Measurements from ENCODE around the gene ST6GAL1. TPM values are rescaled to one million over a fixed set of nuclear protein-coding genes. Genes with fewer than 3 reads are reported as not detected.

ST6GAL1 gene
- total and polyA plus RNA-seq, 2 of the 13 experiments (the other 11 are each of a cell fraction or from before 2014, with no cell fraction given): 79.9 to 164 TPM

DNA sequence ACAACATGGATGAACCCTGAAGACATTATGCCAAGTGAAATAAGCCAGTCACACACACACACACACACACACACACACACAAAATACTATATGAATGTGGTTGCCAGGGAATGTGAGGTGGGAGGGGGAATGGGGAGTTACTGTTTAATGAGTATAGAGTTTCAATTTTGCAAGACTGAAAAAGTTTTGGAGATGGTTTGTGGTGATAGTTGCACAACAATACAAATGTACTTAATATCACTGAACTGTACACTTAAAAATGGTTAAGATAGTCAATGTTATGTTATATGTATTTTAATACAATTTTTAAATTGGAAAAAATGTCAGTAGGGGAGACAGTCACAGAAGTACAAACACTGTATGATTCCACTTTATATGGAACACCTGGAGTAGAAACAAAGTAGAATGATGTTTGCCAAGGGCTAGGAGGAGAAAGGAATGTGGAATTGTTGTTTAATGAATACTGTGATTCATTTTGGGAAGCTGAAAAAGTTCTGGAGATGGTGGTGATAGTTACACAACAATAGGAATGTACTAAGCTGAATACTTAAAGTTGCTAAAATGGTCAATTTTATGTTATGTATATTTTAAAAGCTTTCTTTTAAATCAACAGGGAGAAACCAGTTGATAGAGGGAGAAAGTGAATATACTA is 132.3 kb downstream of the ST6GAL1 start (continued):
- TF ChIP-seq ZNF550 (CRISPR knock-in tag; IDR thresholded peaks at IDR 0.05; ENCODE audit: borderline replicate concordance): no peak
- no peak for TF ChIP-seq ZNF775 (CRISPR knock-in tag; IDR thresholded peaks at IDR 0.05; ENCODE audit: borderline replicate concordance)
- no peak for TF ChIP-seq ZNF460 (CRISPR knock-in tag; IDR thresholded peaks at IDR 0.05; ENCODE audit: borderline replicate concordance)
- no peak for TF ChIP-seq JUN (CRISPR knock-in tag; IDR thresholded peaks at IDR 0.05)
- no peak for TF ChIP-seq ZKSCAN5 (CRISPR knock-in tag; IDR thresholded peaks at IDR 0.05)
- TF ChIP-seq SP2 (CRISPR knock-in tag; IDR thresholded peaks at IDR 0.05): no peak
- TF ChIP-seq FOXP1 (IDR thresholded peaks at IDR 0.05): no peak
- no peak for TF ChIP-seq FOXP1 (CRISPR knock-in tag; IDR thresholded peaks at IDR 0.05)
- TF ChIP-seq SUZ12 (IDR thresholded peaks at IDR 0.05; ENCODE audit: low read depth, low read length): no peak
- no peak for TF ChIP-seq ZNF510 (CRISPR knock-in tag; IDR thresholded peaks at IDR 0.05; ENCODE audit: low read depth)
- TF ChIP-seq CREB1 (IDR thresholded peaks at IDR 0.05): no peak
- TF ChIP-seq CREB1 (CRISPR knock-in tag; IDR thresholded peaks at IDR 0.05): peak; percentile 33; the same call in 1 of the 2 replicates
- TF ChIP-seq, protein P1, sequence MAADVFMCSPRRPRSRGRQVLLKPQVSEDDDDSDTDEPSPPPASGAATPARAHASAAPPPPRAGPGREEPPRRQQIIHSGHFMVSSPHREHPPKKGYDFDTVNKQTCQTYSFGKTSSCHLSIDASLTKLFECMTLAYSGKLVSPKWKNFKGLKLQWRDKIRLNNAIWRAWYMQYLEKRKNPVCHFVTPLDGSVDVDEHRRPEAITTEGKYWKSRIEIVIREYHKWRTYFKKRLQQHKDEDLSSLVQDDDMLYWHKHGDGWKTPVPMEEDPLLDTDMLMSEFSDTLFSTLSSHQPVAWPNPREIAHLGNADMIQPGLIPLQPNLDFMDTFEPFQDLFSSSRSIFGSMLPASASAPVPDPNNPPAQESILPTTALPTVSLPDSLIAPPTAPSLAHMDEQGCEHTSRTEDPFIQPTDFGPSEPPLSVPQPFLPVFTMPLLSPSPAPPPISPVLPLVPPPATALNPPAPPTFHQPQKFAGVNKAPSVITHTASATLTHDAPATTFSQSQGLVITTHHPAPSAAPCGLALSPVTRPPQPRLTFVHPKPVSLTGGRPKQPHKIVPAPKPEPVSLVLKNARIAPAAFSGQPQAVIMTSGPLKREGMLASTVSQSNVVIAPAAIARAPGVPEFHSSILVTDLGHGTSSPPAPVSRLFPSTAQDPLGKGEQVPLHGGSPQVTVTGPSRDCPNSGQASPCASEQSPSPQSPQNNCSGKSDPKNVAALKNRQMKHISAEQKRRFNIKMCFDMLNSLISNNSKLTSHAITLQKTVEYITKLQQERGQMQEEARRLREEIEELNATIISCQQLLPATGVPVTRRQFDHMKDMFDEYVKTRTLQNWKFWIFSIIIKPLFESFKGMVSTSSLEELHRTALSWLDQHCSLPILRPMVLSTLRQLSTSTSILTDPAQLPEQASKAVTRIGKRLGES (CRISPR knock-in tag; IDR thresholded peaks at IDR 0.05; ENCODE audit: borderline replicate concordance): no peak
- TF ChIP-seq, protein P2, sequence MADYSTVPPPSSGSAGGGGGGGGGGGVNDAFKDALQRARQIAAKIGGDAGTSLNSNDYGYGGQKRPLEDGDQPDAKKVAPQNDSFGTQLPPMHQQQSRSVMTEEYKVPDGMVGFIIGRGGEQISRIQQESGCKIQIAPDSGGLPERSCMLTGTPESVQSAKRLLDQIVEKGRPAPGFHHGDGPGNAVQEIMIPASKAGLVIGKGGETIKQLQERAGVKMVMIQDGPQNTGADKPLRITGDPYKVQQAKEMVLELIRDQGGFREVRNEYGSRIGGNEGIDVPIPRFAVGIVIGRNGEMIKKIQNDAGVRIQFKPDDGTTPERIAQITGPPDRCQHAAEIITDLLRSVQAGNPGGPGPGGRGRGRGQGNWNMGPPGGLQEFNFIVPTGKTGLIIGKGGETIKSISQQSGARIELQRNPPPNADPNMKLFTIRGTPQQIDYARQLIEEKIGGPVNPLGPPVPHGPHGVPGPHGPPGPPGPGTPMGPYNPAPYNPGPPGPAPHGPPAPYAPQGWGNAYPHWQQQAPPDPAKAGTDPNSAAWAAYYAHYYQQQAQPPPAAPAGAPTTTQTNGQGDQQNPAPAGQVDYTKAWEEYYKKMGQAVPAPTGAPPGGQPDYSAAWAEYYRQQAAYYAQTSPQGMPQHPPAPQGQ (CRISPR knock-in tag; IDR thresholded peaks at IDR 0.05; ENCODE audit: borderline replicate concordance): no peak
- peak; percentile 75 for TF ChIP-seq CEBPG (CRISPR knock-in tag; IDR thresholded peaks at IDR 0.05)
- TF ChIP-seq NCOA2 (CRISPR knock-in tag; IDR thresholded peaks at IDR 0.05): peak; percentile 39; the same call in 1 of the 2 replicates
- TF ChIP-seq, protein P3, sequence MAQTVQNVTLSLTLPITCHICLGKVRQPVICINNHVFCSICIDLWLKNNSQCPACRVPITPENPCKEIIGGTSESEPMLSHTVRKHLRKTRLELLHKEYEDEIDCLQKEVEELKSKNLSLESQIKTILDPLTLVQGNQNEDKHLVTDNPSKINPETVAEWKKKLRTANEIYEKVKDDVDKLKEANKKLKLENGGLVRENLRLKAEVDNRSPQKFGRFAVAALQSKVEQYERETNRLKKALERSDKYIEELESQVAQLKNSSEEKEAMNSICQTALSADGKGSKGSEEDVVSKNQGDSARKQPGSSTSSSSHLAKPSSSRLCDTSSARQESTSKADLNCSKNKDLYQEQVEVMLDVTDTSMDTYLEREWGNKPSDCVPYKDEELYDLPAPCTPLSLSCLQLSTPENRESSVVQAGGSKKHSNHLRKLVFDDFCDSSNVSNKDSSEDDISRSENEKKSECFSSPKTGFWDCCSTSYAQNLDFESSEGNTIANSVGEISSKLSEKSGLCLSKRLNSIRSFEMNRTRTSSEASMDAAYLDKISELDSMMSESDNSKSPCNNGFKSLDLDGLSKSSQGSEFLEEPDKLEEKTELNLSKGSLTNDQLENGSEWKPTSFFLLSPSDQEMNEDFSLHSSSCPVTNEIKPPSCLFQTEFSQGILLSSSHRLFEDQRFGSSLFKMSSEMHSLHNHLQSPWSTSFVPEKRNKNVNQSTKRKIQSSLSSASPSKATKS (CRISPR knock-in tag; IDR thresholded peaks at IDR 0.05): no peak
- TF ChIP-seq CENPX (CRISPR knock-in tag; IDR thresholded peaks at IDR 0.05): no peak
- TF ChIP-seq ZNF850 (CRISPR knock-in tag; conservative IDR thresholded peaks at IDR 0.05): no peak
- peak; percentile 33; the same call in 1 of the 2 replicates for TF ChIP-seq NCOR1 (IDR thresholded peaks at IDR 0.05; ENCODE audit: borderline replicate concordance, low read length)
- TF ChIP-seq ZBTB1 (CRISPR knock-in tag; IDR thresholded peaks at IDR 0.05; ENCODE audit: borderline replicate concordance): no peak
- no peak for TF ChIP-seq ARNTL (CRISPR knock-in tag; IDR thresholded peaks at IDR 0.05)
- no peak for TF ChIP-seq YEATS4 (CRISPR knock-in tag; IDR thresholded peaks at IDR 0.05; ENCODE audit: borderline replicate concordance)
- TF ChIP-seq, protein P4, sequence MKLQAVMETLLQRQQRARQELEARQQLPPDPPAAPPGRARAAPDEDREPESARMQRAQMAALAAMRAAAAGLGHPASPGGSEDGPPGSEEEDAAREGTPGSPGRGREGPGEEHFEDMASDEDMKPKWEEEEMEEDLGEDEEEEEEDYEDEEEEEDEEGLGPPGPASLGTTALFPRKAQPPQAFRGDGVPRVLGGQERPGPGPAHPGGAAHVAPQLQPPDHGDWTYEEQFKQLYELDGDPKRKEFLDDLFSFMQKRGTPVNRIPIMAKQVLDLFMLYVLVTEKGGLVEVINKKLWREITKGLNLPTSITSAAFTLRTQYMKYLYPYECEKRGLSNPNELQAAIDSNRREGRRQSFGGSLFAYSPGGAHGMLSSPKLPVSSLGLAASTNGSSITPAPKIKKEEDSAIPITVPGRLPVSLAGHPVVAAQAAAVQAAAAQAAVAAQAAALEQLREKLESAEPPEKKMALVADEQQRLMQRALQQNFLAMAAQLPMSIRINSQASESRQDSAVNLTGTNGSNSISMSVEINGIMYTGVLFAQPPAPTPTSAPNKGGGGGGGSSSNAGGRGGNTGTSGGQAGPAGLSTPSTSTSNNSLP (IDR thresholded peaks at IDR 0.05; ENCODE audit: low read depth, low read length): peak; percentile 75

All from HepG2 (cell line).